B cell (primary cell): Measurements from ENCODE around the gene CPXM1.

Experiments used
- EZH2 ChIP-seq: IDR thresholded peaks from 2 replicates; pipeline ENCODE4 v1.6.1; 2012; ENCODE audit warnings: borderline replicate concordance, low read depth, mild to moderate bottlenecking, moderate library complexity, low read length; ENCODE audit not compliant: insufficient read depth, poor library complexity, severe bottlenecking
- TF ChIP-seq, protein P1 (sequence below): fragments of 200-600 bp; IDR thresholded peaks from one replicate; pipeline ENCODE4 v1.8.0; 2022; ENCODE audit warnings: antibody characterized with exemption, mild to moderate bottlenecking

DNA sequence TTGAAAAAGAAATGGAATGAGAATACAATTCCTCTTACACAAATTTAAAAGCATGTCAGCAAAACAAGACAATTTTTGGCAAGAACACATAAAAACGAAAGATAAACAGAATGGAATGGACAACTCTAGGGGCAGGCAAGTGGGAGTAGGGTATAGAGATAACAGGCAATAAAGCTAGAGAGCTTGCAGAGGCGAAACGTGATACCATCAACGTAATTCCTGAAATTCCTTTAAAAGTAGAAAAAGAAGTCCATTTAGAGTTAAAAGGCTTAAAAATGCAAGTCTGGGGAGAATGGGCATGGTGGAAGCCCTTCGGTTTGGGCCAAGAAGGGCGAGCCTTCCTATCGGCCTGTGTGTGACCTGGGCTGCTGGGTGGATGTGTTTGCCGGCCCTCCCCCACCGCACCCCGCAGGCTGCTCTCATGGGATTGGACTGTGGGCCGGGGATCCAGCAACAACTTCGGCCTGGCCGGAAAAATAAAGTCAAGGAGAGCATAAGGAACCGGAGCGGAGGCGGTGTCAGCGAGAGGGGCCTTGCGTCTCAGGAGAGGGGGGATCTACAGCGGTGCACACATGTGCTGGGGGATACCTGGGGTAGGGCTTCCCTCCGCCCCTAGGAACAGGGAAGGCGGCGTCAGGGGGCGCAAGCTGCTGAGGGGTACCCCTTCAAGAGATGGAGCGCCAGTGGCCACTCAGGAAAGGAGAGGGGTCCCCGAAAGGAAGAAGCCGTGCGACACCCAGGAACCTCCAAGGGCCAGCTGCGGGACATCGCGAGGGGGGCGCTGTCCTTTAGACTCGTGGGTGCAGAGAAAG is 19.9 kb upstream of the CPXM1 start:
- TF ChIP-seq, protein P1, sequence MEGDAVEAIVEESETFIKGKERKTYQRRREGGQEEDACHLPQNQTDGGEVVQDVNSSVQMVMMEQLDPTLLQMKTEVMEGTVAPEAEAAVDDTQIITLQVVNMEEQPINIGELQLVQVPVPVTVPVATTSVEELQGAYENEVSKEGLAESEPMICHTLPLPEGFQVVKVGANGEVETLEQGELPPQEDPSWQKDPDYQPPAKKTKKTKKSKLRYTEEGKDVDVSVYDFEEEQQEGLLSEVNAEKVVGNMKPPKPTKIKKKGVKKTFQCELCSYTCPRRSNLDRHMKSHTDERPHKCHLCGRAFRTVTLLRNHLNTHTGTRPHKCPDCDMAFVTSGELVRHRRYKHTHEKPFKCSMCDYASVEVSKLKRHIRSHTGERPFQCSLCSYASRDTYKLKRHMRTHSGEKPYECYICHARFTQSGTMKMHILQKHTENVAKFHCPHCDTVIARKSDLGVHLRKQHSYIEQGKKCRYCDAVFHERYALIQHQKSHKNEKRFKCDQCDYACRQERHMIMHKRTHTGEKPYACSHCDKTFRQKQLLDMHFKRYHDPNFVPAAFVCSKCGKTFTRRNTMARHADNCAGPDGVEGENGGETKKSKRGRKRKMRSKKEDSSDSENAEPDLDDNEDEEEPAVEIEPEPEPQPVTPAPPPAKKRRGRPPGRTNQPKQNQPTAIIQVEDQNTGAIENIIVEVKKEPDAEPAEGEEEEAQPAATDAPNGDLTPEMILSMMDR, result no peak
- TF ChIP-seq EZH2, result no peak
